GM21786 (cell line): ENCODE results near the gene PEDS1.
"Not testable (repeated sequence)": the region's sequence is repeated elsewhere in the genome, so short reads cannot be mapped to it uniquely, and the experiment has no call there.

Source experiments
- ATAC-seq: cut with Tn5 transposase; IDR thresholded peaks from one replicate; pipeline ENCODE4 v1.9.1; 2021; ENCODE audit not compliant: unreplicated experiment

Gene PEDS1

GRCh38 chr20:50153500-50154377, at the start of gene PEDS1:
Gene PEDS1 (minus strand): TSS chr20:50153723. CDS start chr20:50153637, 86 bp downstream.
- peak; percentile 91 for ATAC-seq

- no peak for ATAC-seq
Measured at GRCh38 chr20:50202677-50203076, 49.2 kb upstream of the PEDS1 start.

GRCh38 chr20:50201710-50202109, 48.2 kb upstream of the PEDS1 start:
- ATAC-seq: not testable (repeated sequence)

GRCh38 chr20:50200482-50201104, 47.1 kb upstream of the PEDS1 start:
- ATAC-seq: no peak

- no peak for ATAC-seq
Measured at GRCh38 chr20:50199703-50200102, 46.2 kb upstream of the PEDS1 start.

GRCh38 chr20:50198716-50199115, 45.2 kb upstream of the PEDS1 start:
- ATAC-seq: no peak

- ATAC-seq: no peak
Measured at GRCh38 chr20:50198180-50198666, 44.7 kb upstream of the PEDS1 start.

GRCh38 chr20:50197463-50198179, 44.1 kb upstream of the PEDS1 start:
- no peak for ATAC-seq

GRCh38 chr20:50196896-50197295, 43.4 kb upstream of the PEDS1 start:
- ATAC-seq: no peak

- ATAC-seq: no peak
Measured at GRCh38 chr20:50196248-50196647, 42.7 kb upstream of the PEDS1 start.

- ATAC-seq: no peak
Measured at GRCh38 chr20:50195524-50196120, 42.1 kb upstream of the PEDS1 start.

GRCh38 chr20:50194831-50195523, 41.5 kb upstream of the PEDS1 start:
- no peak for ATAC-seq

GRCh38 chr20:50194422-50194830, 40.9 kb upstream of the PEDS1 start:
- ATAC-seq: no peak

GRCh38 chr20:50193836-50194421, 40.4 kb upstream of the PEDS1 start:
- no peak for ATAC-seq

- no peak for ATAC-seq
Measured at GRCh38 chr20:50193199-50193835, 39.8 kb upstream of the PEDS1 start.

GRCh38 chr20:50192364-50193198, 39.1 kb upstream of the PEDS1 start:
- no peak for ATAC-seq

- no peak for ATAC-seq
Measured at GRCh38 chr20:50191544-50192363, 38.2 kb upstream of the PEDS1 start.

GRCh38 chr20:50191065-50191543, 37.6 kb upstream of the PEDS1 start:
- no peak for ATAC-seq
